ENCODE results near the gene FAM111A. TPM values are rescaled to one million over a fixed set of nuclear protein-coding genes. Genes with fewer than 3 reads are reported as not detected.
A peak's percentile ranks its signal among the peaks of the same experiment; 100 is the strongest.

The FAM111A gene
- total and polyA plus RNA-seq, 12 donors, result 2.9 to 22.5 (median 5.1) TPM

DNA sequence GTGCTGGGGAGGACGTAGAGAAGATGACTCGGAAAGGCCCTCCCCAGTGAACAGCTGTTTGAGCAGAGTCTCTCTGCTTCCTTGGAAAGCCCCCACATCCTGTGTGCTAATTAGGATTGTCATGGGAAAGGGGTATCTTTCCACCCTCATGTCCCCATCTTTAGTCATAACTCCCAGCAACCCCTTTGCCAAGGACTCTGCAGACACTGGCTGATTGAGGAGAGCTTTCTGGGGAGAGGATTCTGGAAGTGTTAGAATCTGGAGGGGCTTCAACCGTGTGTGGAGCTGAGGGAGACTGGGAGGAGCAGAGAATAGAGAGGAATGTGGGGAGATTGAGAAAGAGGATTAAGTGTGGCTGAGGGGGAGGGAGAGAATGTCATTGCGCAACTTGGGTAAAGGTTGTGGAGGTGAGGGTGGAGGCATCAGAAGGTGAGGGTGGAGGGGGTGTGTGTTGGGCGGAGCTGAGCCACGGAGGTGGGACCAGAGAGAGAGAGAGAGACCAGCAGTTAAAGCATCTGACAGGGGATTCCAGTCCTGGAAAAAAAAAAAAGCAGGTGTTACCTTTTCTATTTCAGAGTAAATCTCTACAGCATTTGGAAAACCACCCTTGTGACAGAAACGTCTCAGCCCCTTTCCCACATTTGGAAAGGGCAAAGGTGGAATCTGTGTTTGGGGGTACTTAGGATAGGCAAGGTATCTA is 31.5 kb downstream of the FAM111A start:
- intact Hi-C loops (cut with DNase I), result loop anchor here in 8 of 10 donors (2.0 to 10.0 kb wide), 10 partner anchors 33 to 501 kb away; partner anchors contain the start of gene OR5A2 (in 4 of the 8)
- ATAC-seq (no peak), DNase-seq (no peak)
- Histone ChIP-seq H3K4me1 (peaks cover 0 to 34% (median 17%) of the 10 kb centered on the region in 9 donors), H3K27ac (peak overlapping the region in 7 of 10 donors; percentile 16 to 80 (median 63)), H3K27me3 (peaks cover 0 to 16% (median 0%) of the 10 kb centered on the region in 7 donors), H3K9me3 (peaks cover 0 to 7% (median under 1%) of the 10 kb centered on the region in 11 donors), H3K4me3 (peak overlapping the region in 9 of 10 donors; percentile 63 to 74 (median 68)), H3K36me3 (no peaks in the 10 kb centered on the region)
- WGBS, 2 donors, result 35 to 50% methylated on average over 7 of the region's 7 CpGs
- TF ChIP-seq, protein P1, sequence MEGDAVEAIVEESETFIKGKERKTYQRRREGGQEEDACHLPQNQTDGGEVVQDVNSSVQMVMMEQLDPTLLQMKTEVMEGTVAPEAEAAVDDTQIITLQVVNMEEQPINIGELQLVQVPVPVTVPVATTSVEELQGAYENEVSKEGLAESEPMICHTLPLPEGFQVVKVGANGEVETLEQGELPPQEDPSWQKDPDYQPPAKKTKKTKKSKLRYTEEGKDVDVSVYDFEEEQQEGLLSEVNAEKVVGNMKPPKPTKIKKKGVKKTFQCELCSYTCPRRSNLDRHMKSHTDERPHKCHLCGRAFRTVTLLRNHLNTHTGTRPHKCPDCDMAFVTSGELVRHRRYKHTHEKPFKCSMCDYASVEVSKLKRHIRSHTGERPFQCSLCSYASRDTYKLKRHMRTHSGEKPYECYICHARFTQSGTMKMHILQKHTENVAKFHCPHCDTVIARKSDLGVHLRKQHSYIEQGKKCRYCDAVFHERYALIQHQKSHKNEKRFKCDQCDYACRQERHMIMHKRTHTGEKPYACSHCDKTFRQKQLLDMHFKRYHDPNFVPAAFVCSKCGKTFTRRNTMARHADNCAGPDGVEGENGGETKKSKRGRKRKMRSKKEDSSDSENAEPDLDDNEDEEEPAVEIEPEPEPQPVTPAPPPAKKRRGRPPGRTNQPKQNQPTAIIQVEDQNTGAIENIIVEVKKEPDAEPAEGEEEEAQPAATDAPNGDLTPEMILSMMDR (IDR thresholded peaks at IDR 0.05), result no peak

DNA sequence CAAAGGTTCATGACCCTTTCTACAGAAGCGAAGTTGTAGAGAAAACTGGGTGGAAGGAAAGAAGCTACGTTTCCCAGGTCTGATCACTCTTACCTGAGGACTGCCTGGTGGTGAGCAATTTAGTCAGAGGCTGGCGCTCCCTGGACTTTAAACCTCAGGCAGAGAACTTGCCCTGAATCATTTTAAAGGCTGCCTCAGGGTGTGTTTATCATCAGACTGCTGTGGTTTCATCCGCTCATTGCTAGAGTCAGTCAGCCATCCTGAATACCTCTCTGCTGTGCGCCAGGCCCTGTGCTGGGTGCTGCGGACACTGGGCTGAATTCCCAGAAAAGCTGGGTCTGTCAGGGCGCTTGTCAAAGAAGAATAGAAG is 32.0 kb downstream of the FAM111A start:
- peaks cover 0 to 34% (median 17%) of the 10 kb centered on the region in 9 donors for H3K4me1 ChIP-seq
- H3K9me3 ChIP-seq, result peaks cover 0 to 13% (median 5%) of the 10 kb centered on the region in 11 donors
- TF ChIP-seq, protein P1 (IDR thresholded peaks at IDR 0.05), result no peak
- peak overlapping the region in 1 of 10 donors; percentile 77 for H3K27ac ChIP-seq
- no peak for DNase-seq
- H3K36me3 ChIP-seq, result no peaks in the 10 kb centered on the region
- no peak for ATAC-seq
- no peak overlapping the region for H3K4me3 ChIP-seq
- 87 to 91% methylated on average over 7 of the region's 7 CpGs for WGBS, 2 donors
- intact Hi-C loops (cut with DNase I), result loop anchor here in 8 of 10 donors (2.0 to 10.0 kb wide), 8 partner anchors 32 to 500 kb away; partner anchors contain the start of gene OR5A2 (in 4 of the 8)
- peaks cover 0 to 16% (median 0%) of the 10 kb centered on the region in 7 donors for H3K27me3 ChIP-seq

GRCh38 chr11:59175091-59175501 is 32.4 kb downstream of the FAM111A start:
- WGBS, 2 donors, result 48 to 52% methylated on average over 4 of the region's 4 CpGs
- H3K27me3 ChIP-seq, result peaks cover 0 to 16% (median 0%) of the 10 kb centered on the region in 7 donors
- H3K27ac ChIP-seq, result peak overlapping the region in 1 of 10 donors; percentile 77
- TF ChIP-seq, protein P1 (IDR thresholded peaks at IDR 0.05), result no peak
- no peak for ATAC-seq
- peaks cover 0 to 34% (median 17%) of the 10 kb centered on the region in 9 donors for H3K4me1 ChIP-seq
- no peaks in the 10 kb centered on the region for H3K36me3 ChIP-seq
- H3K9me3 ChIP-seq, result peaks cover 0 to 17% (median 5%) of the 10 kb centered on the region in 11 donors
- no peak overlapping the region for H3K4me3 ChIP-seq
- intact Hi-C loops (cut with DNase I), result loop anchor here in 4 of 10 donors (2.0 to 10.0 kb wide), 4 partner anchors 32 to 500 kb away; partner anchors contain the start of gene OR5A2 (in 1 of the 4)
- no peak for DNase-seq

- no peak for ATAC-seq
- WGBS, 2 donors, result 86 to 89% methylated on average over 7 of the region's 7 CpGs
- H3K9me3 ChIP-seq, result peaks cover 0 to 17% (median 5%) of the 10 kb centered on the region in 11 donors
These were observed 33.7 kb downstream of the FAM111A start for GRCh38 chr11:59176330-59176729.

More at GRCh38 chr11:59176330-59176729, 33.7 kb downstream of the FAM111A start:
- H3K27ac ChIP-seq, result no peak overlapping the region
- peaks cover 0 to 33% (median 17%) of the 10 kb centered on the region in 9 donors for H3K4me1 ChIP-seq
- no peaks in the 10 kb centered on the region for H3K36me3 ChIP-seq
- no peak for DNase-seq
- intact Hi-C loops (cut with DNase I), result loop anchor here in 3 of 10 donors (10.0 kb wide), 3 partner anchors 108 to 498 kb away; partner anchors contain the start of gene OR5A2 (in 1 of the 3)
- H3K27me3 ChIP-seq, result peaks cover 0 to 16% (median 0%) of the 10 kb centered on the region in 7 donors
- TF ChIP-seq, protein P1 (IDR thresholded peaks at IDR 0.05), result no peak
- H3K4me3 ChIP-seq, result no peak overlapping the region

Data from heart right ventricle (tissue), 16 donors.